GM23338 (cell line): ENCODE data around the gene RNF145. TPM values are rescaled to one million over a fixed set of nuclear protein-coding genes. Genes with fewer than 3 reads are reported as not detected.

Experiments used
- ATAC-seq: fragments of 200-7000 bp; cut with Tn5 transposase; 3 replicates; pipeline ENCODE4 v1.9.1; 2020
- DNase-seq: peaks from one replicate; pipeline ENCODE4 v3.0.0-alpha.2; 2015; ENCODE audit warnings: low spot score
- H2AFZ ChIP-seq: fragments of 200-600 bp; sonication (generic); 2 replicates; pipeline ENCODE4 v1.8.0; 2016; ENCODE audit warnings: antibody characterized with exemption, mild to moderate bottlenecking, moderate library complexity
- H3F3A ChIP-seq: fragments of 200-600 bp; sonication (generic); replicated peaks from 2 replicates; pipeline ENCODE4 v1.8.0; 2017; ENCODE audit warnings: antibody characterized with exemption, mixed run types, low read depth
- H3K27ac ChIP-seq: fragments of 200-600 bp; sonication (generic); 2 replicates; pipeline ENCODE4 v1.6.1; 2016; ENCODE audit warnings: low read depth
- H3K27me3 ChIP-seq: fragments of 200-600 bp; sonication (generic); 2 replicates; pipeline ENCODE4 v1.8.0; 2016; ENCODE audit warnings: mild to moderate bottlenecking, mixed run types, moderate library complexity; ENCODE audit not compliant: insufficient read depth
- H3K36me3 ChIP-seq: fragments of 200-600 bp; sonication (generic); 2 replicates; pipeline ENCODE4 v1.8.0; 2016; ENCODE audit warnings: mild to moderate bottlenecking; ENCODE audit not compliant: insufficient read depth
- H3K4me1 ChIP-seq: fragments of 200-600 bp; sonication (generic); 2 replicates; pipeline ENCODE4 v1.8.0; 2016; ENCODE audit warnings: mild to moderate bottlenecking, moderate library complexity; ENCODE audit not compliant: insufficient read depth
- H3K4me2 ChIP-seq: fragments of 200-600 bp; sonication (generic); 2 replicates; pipeline ENCODE4 v1.7.1; 2017; ENCODE audit warnings: mixed run types
- H3K4me3 ChIP-seq: fragments of 200-600 bp; sonication (generic); 2 replicates; pipeline ENCODE4 v1.6.1; 2016; ENCODE audit warnings: mixed run types
- H3K79me2 ChIP-seq: fragments of 200-600 bp; sonication (generic); replicated peaks from 2 replicates; pipeline ENCODE4 v1.8.0; 2017; ENCODE audit warnings: mild to moderate bottlenecking; ENCODE audit not compliant: insufficient read depth
- H3K9me2 ChIP-seq: fragments of 200-600 bp; sonication (generic); 2 replicates; pipeline ENCODE4 v1.8.0; 2017; ENCODE audit not compliant: insufficient read depth
- H4K20me1 ChIP-seq: fragments of 200-600 bp; sonication (generic); replicated peaks from 2 replicates; pipeline ENCODE4 v1.8.0; 2017; ENCODE audit warnings: mild to moderate bottlenecking; ENCODE audit not compliant: insufficient read depth
- H3K27ac Mint-ChIP-seq: 2 replicates; pipeline ENCODE4 v1.8.0; 2020; ENCODE audit warnings: inconsistent platforms, mild to moderate bottlenecking, moderate library complexity, mixed read lengths
- H3K27me3 Mint-ChIP-seq: 3 replicates; pipeline ENCODE4 v1.8.0; 2022; ENCODE audit warnings: low read depth, mild to moderate bottlenecking, moderate library complexity, mixed read lengths, inconsistent platforms; ENCODE audit not compliant: insufficient read depth, poor library complexity
- H3K36me3 Mint-ChIP-seq: 3 replicates; pipeline ENCODE4 v1.8.0; 2021; ENCODE audit warnings: low read depth, mild to moderate bottlenecking, inconsistent platforms, moderate library complexity, mixed read lengths
- H3K4me1 Mint-ChIP-seq: 3 replicates; pipeline ENCODE4 v1.8.0; 2020; ENCODE audit warnings: mild to moderate bottlenecking, inconsistent platforms, mixed read lengths
- H3K4me3 Mint-ChIP-seq: 3 replicates; pipeline ENCODE4 v1.8.0; 2021; ENCODE audit warnings: moderate library complexity, mild to moderate bottlenecking, inconsistent platforms, mixed read lengths
- H3K9me3 Mint-ChIP-seq: 3 replicates; pipeline ENCODE4 v1.8.0; 2020; ENCODE audit warnings: moderate library complexity, mild to moderate bottlenecking, inconsistent platforms, mixed read lengths
- CREB1 ChIP-seq: fragments of 250-450 bp; sonication (Bioruptor Pico); IDR thresholded peaks from 2 replicates; pipeline ENCODE4 v1.5.0; 2020; ENCODE audit warnings: low read depth, mild to moderate bottlenecking, moderate library complexity
- CTCF ChIP-seq, 2 experiments: fragments of 200-600 bp in 1 of 2; sonication (generic) in 1 of 2; conservative IDR thresholded peaks; 2 replicates each; pipeline versions ENCODE4 v1.5.1 to v1.6.1; 2016 to 2017; ENCODE audit warnings: antibody characterized with exemption in 2 of 2, low read depth in 2 of 2, mild to moderate bottlenecking in 2 of 2, moderate library complexity in 1 of 2
- ETS1 ChIP-seq: IDR thresholded peaks from 2 replicates; pipeline ENCODE4 v1.6.1; 2016; ENCODE audit warnings: antibody characterized with exemption
- EZH2phosphoT487 ChIP-seq: fragments of 200-600 bp; sonication (generic); IDR thresholded peaks from one replicate; pipeline ENCODE4 v1.8.1; 2018; ENCODE audit warnings: antibody characterized with exemption; ENCODE audit not compliant: unreplicated experiment
- JUNB ChIP-seq: IDR thresholded peaks from one replicate; pipeline ENCODE4 v1.6.1; 2016; ENCODE audit warnings: antibody characterized with exemption; ENCODE audit not compliant: unreplicated experiment
- NANOG ChIP-seq: IDR thresholded peaks from 2 replicates; pipeline ENCODE4 v1.6.1; 2016; ENCODE audit warnings: antibody characterized with exemption, borderline replicate concordance
- REST ChIP-seq: IDR thresholded peaks from one replicate; pipeline ENCODE4 v1.6.1; 2018; ENCODE audit warnings: antibody characterized with exemption; ENCODE audit not compliant: unreplicated experiment
- STAT1 ChIP-seq: IDR thresholded peaks from one replicate; pipeline ENCODE4 v1.6.1; 2016; ENCODE audit warnings: antibody characterized with exemption; ENCODE audit not compliant: unreplicated experiment
- ZNF114 ChIP-seq: fragments of 250-450 bp; sonication (Bioruptor Pico); IDR thresholded peaks from 2 replicates; pipeline ENCODE4 v1.5.0; 2020; ENCODE audit warnings: mild to moderate bottlenecking, moderate library complexity
- ZNF462 ChIP-seq: fragments of 250-450 bp; sonication (Bioruptor Pico); IDR thresholded peaks from 2 replicates; pipeline ENCODE4 v1.5.0; 2020; ENCODE audit warnings: mild to moderate bottlenecking, moderate library complexity
- polyA plus RNA-seq: library from polyadenylated mRNA; unstranded; fragments of >200 nt; fragmentation: Nextera tagmentation; extraction: Ambion mirVana; gene quantifications from 2 replicates; pipeline ENCODE4 v1.2.1, GENCODE V29; 2016
- total RNA-seq: library from RNA; depleted of rRNA; stranded (reverse); fragments of >200 nt; shearing (Covaris generic); gene quantifications from 2 replicates; pipeline ENCODE4 v1.2.3, GENCODE V29; 2014

The RNF145 gene
- total and polyA plus RNA-seq, 2 experiments from 2014 or later: 15.6 to 43.5 TPM

GRCh38 chr5:159214486-159215271, 5.3 kb upstream of the RNF145 start (continued):
- TF ChIP-seq REST (no peak), JUNB (no peak), EZH2phosphoT487 (no peak), STAT1 (no peak), ETS1 (no peak), CTCF (conservative IDR thresholded peaks at IDR 0.05; ENCODE audit: low read depth in 2 of 2) (no peak), ZNF114 (CRISPR knock-in tag) (no peak), NANOG (no peak), CREB1 (CRISPR knock-in tag) (no peak)

- no peaks in the 10 kb centered on the region for H3K9me2 ChIP-seq
- Mint-ChIP-seq H3K4me3 (no peak overlapping the region), H3K4me1 (peaks cover 20% of the 10 kb centered on the region), H3K27me3 (peaks cover 6% of the 10 kb centered on the region), H3K36me3 (no peaks in the 10 kb centered on the region), H3K27ac (no peak overlapping the region), H3K9me3 (peaks cover 3% of the 10 kb centered on the region; the same call in 1 of the 3 replicates)
- peaks cover 19% of the 10 kb centered on the region for H3K27me3 ChIP-seq
- H2AFZ ChIP-seq: no peak overlapping the region
- H3K36me3 ChIP-seq: no peaks in the 10 kb centered on the region
- no peaks in the 10 kb centered on the region for H4K20me1 ChIP-seq
- no peak overlapping the region for H3K4me3 ChIP-seq
- peaks cover 8% of the 10 kb centered on the region for H3K79me2 ChIP-seq
- H3K27ac ChIP-seq: no peak overlapping the region
- ATAC-seq (no peak), DNase-seq (no peak)
- peaks cover 21% of the 10 kb centered on the region for H3K4me1 ChIP-seq
- no peak overlapping the region for H3K4me2 ChIP-seq
- H3F3A ChIP-seq: no peaks in the 10 kb centered on the region
- TF ChIP-seq ZNF462 (CRISPR knock-in tag): no peak
Measured at GRCh38 chr5:159212657-159213462, 3.5 kb upstream of the RNF145 start.
